ENCODE measurements around the gene HLCS.

The HLCS gene

DNA sequence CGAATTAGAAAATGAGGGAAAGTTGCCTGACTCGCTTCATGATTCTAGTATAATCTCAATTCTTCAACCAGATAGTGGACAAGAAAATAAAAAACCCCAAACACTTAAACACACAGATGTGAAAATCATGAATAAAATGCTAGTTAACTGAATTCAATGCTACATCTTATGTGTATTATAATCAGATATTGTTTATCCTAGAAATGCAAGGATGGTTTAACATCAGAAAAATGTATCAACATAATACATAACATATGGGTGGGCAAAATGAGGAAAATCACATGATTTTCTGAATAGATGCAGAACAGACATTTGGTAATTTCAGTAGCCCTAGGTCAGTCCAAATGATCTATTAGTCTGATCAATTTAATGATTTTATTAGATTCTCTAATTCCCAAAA is 170.4 kb downstream of the HLCS start (continued):
- TF ChIP-seq, protein P1, sequence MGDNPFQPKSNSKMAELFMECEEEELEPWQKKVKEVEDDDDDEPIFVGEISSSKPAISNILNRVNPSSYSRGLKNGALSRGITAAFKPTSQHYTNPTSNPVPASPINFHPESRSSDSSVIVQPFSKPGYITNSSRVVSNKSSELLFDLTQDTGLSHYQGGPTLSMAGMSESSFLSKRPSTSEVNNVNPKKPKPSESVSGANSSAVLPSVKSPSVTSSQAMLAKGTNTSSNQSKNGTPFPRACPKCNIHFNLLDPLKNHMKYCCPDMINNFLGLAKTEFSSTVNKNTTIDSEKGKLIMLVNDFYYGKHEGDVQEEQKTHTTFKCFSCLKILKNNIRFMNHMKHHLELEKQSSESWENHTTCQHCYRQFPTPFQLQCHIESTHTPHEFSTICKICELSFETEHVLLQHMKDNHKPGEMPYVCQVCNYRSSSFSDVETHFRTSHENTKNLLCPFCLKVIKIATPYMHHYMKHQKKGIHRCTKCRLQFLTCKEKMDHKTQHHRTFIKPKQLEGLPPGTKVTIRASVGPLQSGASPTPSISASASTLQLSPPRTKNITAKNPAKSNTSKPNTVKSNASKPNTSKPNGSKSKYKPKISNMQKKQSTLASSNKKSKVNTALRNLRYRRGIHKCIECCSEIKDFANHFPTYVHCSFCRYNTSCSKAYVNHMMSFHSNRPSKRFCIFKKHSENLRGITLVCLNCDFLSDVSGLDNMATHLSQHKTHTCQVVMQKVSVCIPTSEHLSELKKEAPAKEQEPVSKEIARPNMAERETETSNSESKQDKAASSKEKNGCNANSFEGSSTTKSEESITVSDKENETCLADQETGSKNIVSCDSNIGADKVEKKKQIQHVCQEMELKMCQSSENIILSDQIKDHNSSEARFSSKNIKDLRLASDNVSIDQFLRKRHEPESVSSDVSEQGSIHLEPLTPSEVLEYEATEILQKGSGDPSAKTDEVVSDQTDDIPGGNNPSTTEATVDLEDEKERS (tag by site-specific recombination; IDR thresholded peaks at IDR 0.05), result no peak
- TF ChIP-seq, protein P2, sequence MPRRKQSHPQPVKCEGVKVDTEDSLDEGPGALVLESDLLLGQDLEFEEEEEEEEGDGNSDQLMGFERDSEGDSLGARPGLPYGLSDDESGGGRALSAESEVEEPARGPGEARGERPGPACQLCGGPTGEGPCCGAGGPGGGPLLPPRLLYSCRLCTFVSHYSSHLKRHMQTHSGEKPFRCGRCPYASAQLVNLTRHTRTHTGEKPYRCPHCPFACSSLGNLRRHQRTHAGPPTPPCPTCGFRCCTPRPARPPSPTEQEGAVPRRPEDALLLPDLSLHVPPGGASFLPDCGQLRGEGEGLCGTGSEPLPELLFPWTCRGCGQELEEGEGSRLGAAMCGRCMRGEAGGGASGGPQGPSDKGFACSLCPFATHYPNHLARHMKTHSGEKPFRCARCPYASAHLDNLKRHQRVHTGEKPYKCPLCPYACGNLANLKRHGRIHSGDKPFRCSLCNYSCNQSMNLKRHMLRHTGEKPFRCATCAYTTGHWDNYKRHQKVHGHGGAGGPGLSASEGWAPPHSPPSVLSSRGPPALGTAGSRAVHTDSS (tag by site-specific recombination; IDR thresholded peaks at IDR 0.05), result no peak

DNA sequence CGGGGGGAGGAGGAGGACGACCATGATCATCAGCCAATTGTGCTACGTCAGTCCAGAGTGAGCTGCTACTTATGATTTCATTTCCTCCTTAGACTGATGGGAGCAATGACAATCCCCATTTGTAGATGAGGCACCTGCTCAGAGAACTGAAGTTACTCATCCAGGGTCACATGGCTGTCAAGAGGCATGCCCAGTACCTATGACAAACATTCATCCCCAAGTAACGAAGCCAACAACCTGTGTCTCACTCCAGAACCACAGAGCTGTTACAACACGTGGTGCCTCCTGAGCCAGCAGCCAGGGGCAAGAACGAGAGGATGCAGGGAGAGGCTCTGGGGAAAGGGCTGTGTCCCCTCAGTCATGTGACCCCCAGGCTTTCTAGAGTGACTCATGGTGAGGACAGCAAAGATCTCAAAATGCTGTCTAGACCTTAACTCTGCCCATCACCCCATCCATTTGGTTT is 173.9 kb downstream of the HLCS start:
- CTCF ChIA-PET, result interaction anchor here (0.7 to 1.1 kb wide), 2 partner anchors 62 to 64 kb away, joined by 3 read pairs; no protein-coding TSS in a partner anchor
- TF ChIP-seq ZNF324 (tag by site-specific recombination; IDR thresholded peaks at IDR 0.05) (no peak), SCRT2 (tag by site-specific recombination; IDR thresholded peaks at IDR 0.05) (peak; percentile 70), SCRT1 (tag by site-specific recombination; IDR thresholded peaks at IDR 0.05; ENCODE audit: borderline replicate concordance) (no peak), GLI2 (tag by site-specific recombination; IDR thresholded peaks at IDR 0.05; ENCODE audit: borderline replicate concordance, low read depth) (no peak), ZNF600 (tag by site-specific recombination; IDR thresholded peaks at IDR 0.05) (peak; percentile 47; the same call in 1 of the 2 replicates), OSR2 (tag by site-specific recombination; IDR thresholded peaks at IDR 0.05) (peak; percentile 14; the same call in 1 of the 2 replicates)
- TF ChIP-seq, protein P3, sequence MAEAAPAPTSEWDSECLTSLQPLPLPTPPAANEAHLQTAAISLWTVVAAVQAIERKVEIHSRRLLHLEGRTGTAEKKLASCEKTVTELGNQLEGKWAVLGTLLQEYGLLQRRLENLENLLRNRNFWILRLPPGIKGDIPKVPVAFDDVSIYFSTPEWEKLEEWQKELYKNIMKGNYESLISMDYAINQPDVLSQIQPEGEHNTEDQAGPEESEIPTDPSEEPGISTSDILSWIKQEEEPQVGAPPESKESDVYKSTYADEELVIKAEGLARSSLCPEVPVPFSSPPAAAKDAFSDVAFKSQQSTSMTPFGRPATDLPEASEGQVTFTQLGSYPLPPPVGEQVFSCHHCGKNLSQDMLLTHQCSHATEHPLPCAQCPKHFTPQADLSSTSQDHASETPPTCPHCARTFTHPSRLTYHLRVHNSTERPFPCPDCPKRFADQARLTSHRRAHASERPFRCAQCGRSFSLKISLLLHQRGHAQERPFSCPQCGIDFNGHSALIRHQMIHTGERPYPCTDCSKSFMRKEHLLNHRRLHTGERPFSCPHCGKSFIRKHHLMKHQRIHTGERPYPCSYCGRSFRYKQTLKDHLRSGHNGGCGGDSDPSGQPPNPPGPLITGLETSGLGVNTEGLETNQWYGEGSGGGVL (tag by site-specific recombination; IDR thresholded peaks at IDR 0.05), result no peak
- POLR2A ChIA-PET, result interaction anchor here (0.8 kb wide), 1 partner anchor 1903 kb away, joined by 6 read pairs; no protein-coding TSS in a partner anchor
- Histone ChIP-seq H3K27ac (ENCODE audit: extremely low read depth, low read depth, low read length) (no peak overlapping the region), H3K4me3 (ENCODE audit: low read depth, low read length) (no peak overlapping the region), H3K9me3 (ENCODE audit: control insufficient read depth, insufficient read depth, low read depth, low read length) (no peaks in the 10 kb centered on the region), H3K4me1 (ENCODE audit: control insufficient read depth, insufficient read depth, low read length) (peaks cover 4% of the 10 kb centered on the region; the same call in 1 of the 2 replicates), H3K36me3 (ENCODE audit: control insufficient read depth in 2 of 2, insufficient read depth in 1 of 2, low read length in 2 of 2) (no peaks in the 10 kb centered on the region)

DNA sequence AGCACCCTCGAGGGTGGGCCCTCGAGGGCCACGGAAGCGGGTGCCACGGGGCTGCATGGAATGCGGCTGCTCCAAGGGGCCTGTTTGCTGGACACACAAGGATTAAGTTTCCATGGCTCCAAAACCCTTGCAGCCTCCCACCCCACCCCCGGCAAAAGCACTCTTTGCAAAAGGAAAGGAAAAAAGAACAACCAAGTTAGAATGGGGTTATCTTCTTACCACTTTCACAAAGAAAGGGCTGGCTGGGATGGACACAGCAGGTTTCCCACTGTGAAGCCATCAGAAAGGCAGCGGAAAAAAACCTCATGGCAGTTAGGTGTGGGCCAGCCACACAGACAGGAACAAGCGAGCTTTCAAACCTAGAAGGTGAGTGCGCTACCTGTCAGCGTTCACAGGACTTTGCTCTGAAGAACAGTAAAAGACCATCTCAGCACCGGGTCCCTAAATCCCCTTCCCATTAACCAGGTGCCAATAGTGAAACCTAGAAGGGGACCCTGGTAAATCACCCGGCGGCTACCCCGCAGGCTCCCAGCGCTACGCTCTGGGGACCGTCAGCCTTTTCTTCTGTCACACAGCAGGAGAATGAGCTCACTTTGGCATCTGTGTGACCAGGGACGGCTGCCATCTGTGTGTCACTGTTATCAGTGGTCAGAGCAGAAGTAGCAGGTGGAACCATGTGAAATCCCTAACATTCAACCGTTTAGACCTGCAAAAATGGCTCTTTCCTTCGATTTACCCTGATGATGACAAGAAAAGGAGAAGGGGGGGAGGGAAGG is 174.6 kb downstream of the HLCS start:
- ChIA-PET CTCF (no interaction called here), POLR2A (interaction anchor here (0.8 kb wide), 1 partner anchor 1902 kb away, joined by 6 read pairs; no protein-coding TSS in a partner anchor)
- H3K4me3 ChIP-seq (ENCODE audit: low read depth, low read length), result no peak overlapping the region
- TF ChIP-seq, protein P4, sequence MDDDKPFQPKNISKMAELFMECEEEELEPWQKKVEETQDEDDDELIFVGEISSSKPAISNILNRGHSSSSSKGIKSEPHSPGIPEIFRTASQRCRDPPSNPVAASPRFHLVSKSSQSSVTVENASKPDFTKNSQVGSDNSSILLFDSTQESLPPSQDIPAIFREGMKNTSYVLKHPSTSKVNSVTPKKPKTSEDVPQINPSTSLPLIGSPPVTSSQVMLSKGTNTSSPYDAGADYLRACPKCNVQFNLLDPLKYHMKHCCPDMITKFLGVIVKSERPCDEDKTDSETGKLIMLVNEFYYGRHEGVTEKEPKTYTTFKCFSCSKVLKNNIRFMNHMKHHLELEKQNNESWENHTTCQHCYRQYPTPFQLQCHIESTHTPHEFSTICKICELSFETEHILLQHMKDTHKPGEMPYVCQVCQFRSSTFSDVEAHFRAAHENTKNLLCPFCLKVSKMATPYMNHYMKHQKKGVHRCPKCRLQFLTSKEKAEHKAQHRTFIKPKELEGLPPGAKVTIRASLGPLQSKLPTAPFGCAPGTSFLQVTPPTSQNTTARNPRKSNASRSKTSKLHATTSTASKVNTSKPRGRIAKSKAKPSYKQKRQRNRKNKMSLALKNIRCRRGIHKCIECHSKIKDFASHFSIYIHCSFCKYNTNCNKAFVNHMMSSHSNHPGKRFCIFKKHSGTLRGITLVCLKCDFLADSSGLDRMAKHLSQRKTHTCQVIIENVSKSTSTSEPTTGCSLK (tag by site-specific recombination; IDR thresholded peaks at IDR 0.05), result no peak
- TF ChIP-seq TRIM28 (IDR thresholded peaks at IDR 0.05; ENCODE audit: borderline replicate concordance, low read length) (no peak), FEZF1 (tag by site-specific recombination; IDR thresholded peaks at IDR 0.05) (no peak), ZSCAN23 (tag by site-specific recombination; IDR thresholded peaks at IDR 0.05) (no peak), ZBTB7A (tag by site-specific recombination; IDR thresholded peaks at IDR 0.05; ENCODE audit: low read depth) (no peak), ZNF521 (tag by site-specific recombination; IDR thresholded peaks at IDR 0.05) (no peak), PRDM1 (tag by site-specific recombination; IDR thresholded peaks at IDR 0.05) (no peak)
- TF ChIP-seq, protein P5, sequence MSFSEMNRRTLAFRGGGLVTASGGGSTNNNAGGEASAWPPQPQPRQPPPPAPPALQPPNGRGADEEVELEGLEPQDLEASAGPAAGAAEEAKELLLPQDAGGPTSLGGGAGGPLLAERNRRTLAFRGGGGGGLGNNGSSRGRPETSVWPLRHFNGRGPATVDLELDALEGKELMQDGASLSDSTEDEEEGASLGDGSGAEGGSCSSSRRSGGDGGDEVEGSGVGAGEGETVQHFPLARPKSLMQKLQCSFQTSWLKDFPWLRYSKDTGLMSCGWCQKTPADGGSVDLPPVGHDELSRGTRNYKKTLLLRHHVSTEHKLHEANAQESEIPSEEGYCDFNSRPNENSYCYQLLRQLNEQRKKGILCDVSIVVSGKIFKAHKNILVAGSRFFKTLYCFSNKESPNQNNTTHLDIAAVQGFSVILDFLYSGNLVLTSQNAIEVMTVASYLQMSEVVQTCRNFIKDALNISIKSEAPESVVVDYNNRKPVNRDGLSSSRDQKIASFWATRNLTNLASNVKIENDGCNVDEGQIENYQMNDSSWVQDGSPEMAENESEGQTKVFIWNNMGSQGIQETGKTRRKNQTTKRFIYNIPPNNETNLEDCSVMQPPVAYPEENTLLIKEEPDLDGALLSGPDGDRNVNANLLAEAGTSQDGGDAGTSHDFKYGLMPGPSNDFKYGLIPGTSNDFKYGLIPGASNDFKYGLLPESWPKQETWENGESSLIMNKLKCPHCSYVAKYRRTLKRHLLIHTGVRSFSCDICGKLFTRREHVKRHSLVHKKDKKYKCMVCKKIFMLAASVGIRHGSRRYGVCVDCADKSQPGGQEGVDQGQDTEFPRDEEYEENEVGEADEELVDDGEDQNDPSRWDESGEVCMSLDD (tag by site-specific recombination; IDR thresholded peaks at IDR 0.05), result no peak

More for the DNA sequence above, 174.6 kb downstream of the HLCS start:
- peaks cover 4% of the 10 kb centered on the region; the same call in 1 of the 2 replicates for H3K4me1 ChIP-seq (ENCODE audit: control insufficient read depth, insufficient read depth, low read length)
- no peaks in the 10 kb centered on the region for H3K36me3 ChIP-seq (ENCODE audit: control insufficient read depth in 2 of 2, insufficient read depth in 1 of 2, low read length in 2 of 2)
- H3K9me3 ChIP-seq (ENCODE audit: control insufficient read depth, insufficient read depth, low read depth, low read length), result no peaks in the 10 kb centered on the region
- no peak overlapping the region for H3K27ac ChIP-seq (ENCODE audit: extremely low read depth, low read depth, low read length)
